Astrocyte (in vitro differentiated cells and primary cell): ENCODE results near the gene NBPF3. TPM values are rescaled to one million over a fixed set of nuclear protein-coding genes. Genes with fewer than 3 reads are reported as not detected.
"Not testable (repeated sequence)": the region's sequence is repeated elsewhere in the genome, so short reads cannot be mapped to it uniquely, and the experiment has no call there.

ENCODE experiments used
- DNase-seq: peaks from one replicate; pipeline ENCODE4 v3.0.0-alpha.2; 2010; ENCODE audit warnings: low read depth
- FAIRE-seq: peaks from 2 replicates; lab custom pipeline; 2011; peaks lifted over from hg19 to GRCh38; lab: Jason Lieb, UNC
- H2AFZ ChIP-seq: 2 replicates; pipeline ENCODE4 v1.6.0; 2012; ENCODE audit warnings: low read depth, low read length, inconsistent platforms
- H3K27ac ChIP-seq: 2 replicates; pipeline ENCODE4 v1.5.1; 2011; ENCODE audit warnings: low read depth, low read length, inconsistent platforms
- H3K27me3 ChIP-seq: 2 replicates; pipeline ENCODE4 v1.6.0; 2011; ENCODE audit warnings: low read length, inconsistent platforms; ENCODE audit not compliant: insufficient read depth
- H3K36me3 ChIP-seq: 2 replicates; pipeline ENCODE4 v1.5.1; 2011; ENCODE audit warnings: low read length, inconsistent platforms; ENCODE audit not compliant: insufficient read depth
- H3K4me1 ChIP-seq: 2 replicates; pipeline ENCODE4 v1.5.1; 2011; ENCODE audit warnings: low read length, inconsistent platforms; ENCODE audit not compliant: insufficient read depth
- H3K4me2 ChIP-seq: 2 replicates; pipeline ENCODE4 v1.6.0; 2012; ENCODE audit warnings: low read length, inconsistent platforms
- H3K4me3 ChIP-seq: 2 replicates; pipeline ENCODE4 v1.5.1; 2011; ENCODE audit warnings: low read depth, mild to moderate bottlenecking, low read length, inconsistent platforms; ENCODE audit not compliant: insufficient read depth
- H3K79me2 ChIP-seq: 2 replicates; pipeline ENCODE4 v1.6.0; 2012; ENCODE audit warnings: mild to moderate bottlenecking, low read length, inconsistent platforms; ENCODE audit not compliant: insufficient read depth
- H3K9ac ChIP-seq: 2 replicates; pipeline ENCODE4 v1.6.0; 2012; ENCODE audit warnings: mild to moderate bottlenecking, low read length, inconsistent platforms
- H3K9me3 ChIP-seq: 2 replicates; pipeline ENCODE4 v1.5.1; 2012; ENCODE audit warnings: low read depth, mild to moderate bottlenecking, low read length, inconsistent platforms; ENCODE audit not compliant: insufficient read depth
- H4K20me1 ChIP-seq: 2 replicates; pipeline ENCODE4 v1.6.0; 2012; ENCODE audit warnings: low read length, inconsistent platforms; ENCODE audit not compliant: insufficient read depth
- H3K27ac Mint-ChIP-seq: one replicate; pipeline ENCODE4 v1.8.0; 2021; ENCODE audit warnings: mild to moderate bottlenecking, mixed read lengths; ENCODE audit not compliant: unreplicated experiment
- H3K27me3 Mint-ChIP-seq: one replicate; pipeline ENCODE4 v1.8.0; 2021; ENCODE audit warnings: low read depth, mixed read lengths; ENCODE audit not compliant: unreplicated experiment
- H3K36me3 Mint-ChIP-seq: one replicate; pipeline ENCODE4 v1.8.0; 2021; ENCODE audit warnings: low read depth, mixed read lengths; ENCODE audit not compliant: unreplicated experiment
- H3K4me1 Mint-ChIP-seq: one replicate; pipeline ENCODE4 v1.8.0; 2021; ENCODE audit warnings: low read depth, mixed read lengths; ENCODE audit not compliant: unreplicated experiment
- H3K4me3 Mint-ChIP-seq: one replicate; pipeline ENCODE4 v1.8.0; 2021; ENCODE audit warnings: mild to moderate bottlenecking, moderate library complexity, mixed read lengths; ENCODE audit not compliant: unreplicated experiment
- H3K9me3 Mint-ChIP-seq: one replicate; pipeline ENCODE4 v1.8.0; 2021; ENCODE audit warnings: mild to moderate bottlenecking, mixed read lengths; ENCODE audit not compliant: unreplicated experiment
- CTCF ChIP-seq: IDR thresholded peaks from 2 replicates; pipeline ENCODE4 v1.5.1; 2011; ENCODE audit warnings: low read depth, mild to moderate bottlenecking, inconsistent platforms, low read length, moderate library complexity; ENCODE audit not compliant: insufficient read depth
- EZH2 ChIP-seq: IDR thresholded peaks from 2 replicates; pipeline ENCODE4 v1.6.1; 2012; ENCODE audit warnings: mild to moderate bottlenecking, low read length, inconsistent platforms; ENCODE audit not compliant: insufficient read depth
- total RNA-seq: library from RNA; stranded (reverse); gene quantifications from 2 replicates; pipeline ENCODE4 v1.2.1, GENCODE V29; 2021

Gene NBPF3
- total RNA-seq, 1 donor from 2014 or later: 6.0 TPM

- no peak overlapping the region for H3K4me3 ChIP-seq
- Mint-ChIP-seq H3K4me3 (no peak overlapping the region), H3K27me3 (no peaks in the 10 kb centered on the region), H3K36me3 (peaks cover 11% of the 10 kb centered on the region), H3K9me3 (no peaks in the 10 kb centered on the region), H3K27ac (no peak overlapping the region), H3K4me1 (peaks cover 30% of the 10 kb centered on the region)
- no peaks in the 10 kb centered on the region for H3K9me3 ChIP-seq
- H3K9ac ChIP-seq: no peak overlapping the region
- no peak for TF ChIP-seq EZH2
- no peak for TF ChIP-seq CTCF
- DNase-seq (peak; percentile 32), FAIRE-seq (no peak)
- H3K36me3 ChIP-seq: no peaks in the 10 kb centered on the region
- no peaks in the 10 kb centered on the region for H3K27me3 ChIP-seq
- no peaks in the 10 kb centered on the region for H3K79me2 ChIP-seq
- H4K20me1 ChIP-seq: no peaks in the 10 kb centered on the region
- H3K4me1 ChIP-seq: peaks cover 27% of the 10 kb centered on the region
- peak overlapping the region; percentile 69 for H3K4me2 ChIP-seq
- H2AFZ ChIP-seq: no peak overlapping the region
- no peak overlapping the region for H3K27ac ChIP-seq
These were observed 12.1 kb downstream of the NBPF3 start for GRCh38 chr1:21451981-21452411.

GRCh38 chr1:21453964-21454614, 14.2 kb downstream of the NBPF3 start:
- not testable (repeated sequence) for H3K27ac ChIP-seq, H3K36me3 Mint-ChIP-seq, H4K20me1 ChIP-seq, H3K79me2 ChIP-seq, H3K27ac Mint-ChIP-seq, H2AFZ ChIP-seq, H3K9ac ChIP-seq, H3K9me3 ChIP-seq, H3K4me3 ChIP-seq, H3K36me3 ChIP-seq, H3K27me3 Mint-ChIP-seq, H3K4me3 Mint-ChIP-seq, H3K27me3 ChIP-seq, H3K9me3 Mint-ChIP-seq
- H3K4me2 ChIP-seq: peak overlapping the region; percentile 1
- peaks cover 27% of the 10 kb centered on the region for H3K4me1 ChIP-seq
- FAIRE-seq (peak; percentile 83), DNase-seq (peak; percentile 59)
- H3K4me1 Mint-ChIP-seq: peaks cover 30% of the 10 kb centered on the region

GRCh38 chr1:21454904-21455303, 15.0 kb downstream of the NBPF3 start:
- peaks cover 26% of the 10 kb centered on the region for H3K4me1 ChIP-seq
- H4K20me1 ChIP-seq, H3K36me3 Mint-ChIP-seq, H3K27me3 Mint-ChIP-seq, H3K27me3 ChIP-seq, H2AFZ ChIP-seq, H3K9me3 Mint-ChIP-seq, FAIRE-seq, H3K4me3 Mint-ChIP-seq, H3K36me3 ChIP-seq, H3K27ac ChIP-seq, H3K9me3 ChIP-seq, DNase-seq, H3K4me2 ChIP-seq, H3K27ac Mint-ChIP-seq, H3K9ac ChIP-seq, H3K79me2 ChIP-seq, H3K4me3 ChIP-seq: not testable (repeated sequence)
- H3K4me1 Mint-ChIP-seq: peaks cover 27% of the 10 kb centered on the region
